HG03460 (cell line): ENCODE data around the gene PSMD13.

Source experiments
- ATAC-seq: cut with Tn5 transposase; IDR thresholded peaks from one replicate; pipeline ENCODE4 v1.9.1; 2021; ENCODE audit not compliant: unreplicated experiment

The PSMD13 gene

GRCh38 chr11:297586-298405 is 61.0 kb downstream of the PSMD13 start:
- no peak for ATAC-seq

- ATAC-seq = no peak
These were observed 61.8 kb downstream of the PSMD13 start for GRCh38 chr11:298406-299065.

DNA sequence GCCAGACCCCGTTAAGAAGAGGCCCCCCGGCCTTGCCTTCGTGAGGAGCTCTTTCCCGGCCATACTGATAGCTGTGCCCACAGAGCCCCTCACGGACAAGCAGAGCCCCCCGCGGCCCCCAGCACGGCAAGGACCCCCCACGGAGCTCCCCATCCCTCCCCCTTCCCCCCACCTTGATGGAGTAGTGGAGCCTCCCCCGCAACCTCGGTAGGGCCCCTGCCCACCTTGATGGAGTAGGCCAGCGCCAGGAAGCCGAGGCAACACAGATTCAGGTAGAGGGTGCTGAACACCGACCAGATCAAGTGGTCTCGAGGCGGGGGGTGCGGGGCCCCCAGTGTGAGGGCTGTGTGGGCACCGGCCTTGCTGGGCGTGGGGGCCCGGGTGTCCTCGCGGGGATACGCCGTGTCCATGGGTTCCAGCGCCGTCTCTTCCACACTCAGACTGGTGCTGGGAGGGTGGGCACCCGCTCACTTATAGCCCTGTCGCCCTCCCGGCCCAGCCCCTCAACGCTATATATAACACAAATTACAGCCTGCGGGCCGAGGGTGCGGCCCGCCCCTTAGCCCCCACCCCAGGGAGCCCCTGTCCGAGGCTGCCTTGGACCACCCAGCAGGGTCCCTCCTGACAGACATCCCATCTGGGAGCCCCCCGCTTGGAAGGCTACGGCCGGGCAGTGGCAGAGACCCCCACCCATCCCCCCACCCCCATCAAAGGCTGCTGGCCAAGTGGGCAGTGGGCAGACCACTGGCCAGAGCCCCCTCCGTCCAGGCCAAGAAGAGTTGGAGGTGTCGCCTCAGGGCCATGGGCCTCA is 62.5 kb downstream of the PSMD13 start, which contains the start of gene IFITM5:
Gene IFITM5, minus strand, starts transcription at position 446 of the 811 bp plus-strand sequence. Its CDS starts 36 bp downstream, at position 410.
- no peak for ATAC-seq

DNA sequence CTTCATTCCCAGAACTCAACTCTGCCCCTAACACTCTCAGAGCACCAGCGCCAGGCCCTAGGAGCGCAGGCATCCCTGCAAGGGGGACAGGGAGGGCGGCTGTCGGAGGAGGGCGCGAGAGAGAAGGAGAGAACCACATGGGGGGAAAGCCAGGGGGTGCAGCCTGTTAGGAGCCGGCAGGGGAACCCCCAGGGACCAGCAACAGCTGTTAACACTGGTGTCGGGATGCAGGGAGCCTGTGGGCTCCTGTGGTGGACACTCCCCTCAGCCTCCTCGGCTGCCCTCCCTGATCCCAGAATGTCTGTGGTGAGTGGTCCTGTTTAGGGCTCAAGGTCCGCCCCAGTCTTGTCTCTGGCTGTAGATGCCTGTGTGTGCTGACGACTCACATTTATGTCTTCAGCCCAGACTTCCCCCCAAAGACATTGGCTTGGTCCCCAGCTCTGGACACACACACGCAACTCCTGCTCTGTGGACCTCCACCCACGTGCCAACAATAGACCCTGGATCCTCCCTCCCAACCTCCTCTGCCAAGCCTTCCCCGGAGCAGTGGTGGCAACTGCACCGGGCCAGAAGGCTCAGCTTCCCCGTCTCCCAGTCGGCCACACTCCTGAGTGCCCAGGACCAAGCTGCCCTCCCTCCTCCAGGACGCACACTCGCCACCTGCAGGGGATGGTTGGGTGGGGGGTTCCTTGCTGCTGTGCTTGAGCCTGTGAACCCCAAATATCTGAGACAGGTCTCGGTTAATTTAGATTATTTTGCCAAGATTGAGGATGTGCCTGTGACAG is 63.4 kb downstream of the PSMD13 start:
- no peak for ATAC-seq
